GM12891 (cell line): ENCODE measurements around the gene CCDC50.
A peak's percentile ranks its signal among the peaks of the same experiment; 100 is the strongest.

Source experiments
- DNase-seq: peaks from one replicate; pipeline ENCODE4 v3.0.0; 2011; ENCODE audit warnings: low spot score; ENCODE audit not compliant: insufficient read length
- FAIRE-seq: peaks from 2 replicates; lab custom pipeline; 2011; peaks lifted over from hg19 to GRCh38; lab: Jason Lieb, UNC
- PAX5 ChIP-seq: IDR thresholded peaks from 2 replicates; pipeline ENCODE4 v1.6.1; 2011; ENCODE audit warnings: low read length, moderate library complexity, mild to moderate bottlenecking; ENCODE audit not compliant: insufficient read depth, severe bottlenecking
- POLR2A ChIP-seq: IDR thresholded peaks from 2 replicates; pipeline ENCODE4 v1.6.1; 2011; ENCODE audit warnings: low read depth, low read length, control low read depth
- POLR2AphosphoS5 ChIP-seq: IDR thresholded peaks from 2 replicates; pipeline ENCODE4 v1.6.1; 2011; ENCODE audit warnings: low read depth, low read length, control low read depth
- POU2F2 ChIP-seq: IDR thresholded peaks from 2 replicates; pipeline ENCODE4 v1.6.1; 2011; ENCODE audit warnings: low read depth, mild to moderate bottlenecking, control low read depth, low read length, moderate library complexity
- SPI1 ChIP-seq: IDR thresholded peaks from 2 replicates; pipeline ENCODE4 v1.6.1; 2011; ENCODE audit warnings: low read depth, low read length, control low read depth
- TAF1 ChIP-seq: IDR thresholded peaks from 2 replicates; pipeline ENCODE4 v1.6.1; 2011; ENCODE audit warnings: low read depth, low read length, control low read depth

CCDC50 gene

GRCh38 chr3:191296041-191296541 lies 33.1 kb upstream of the CCDC50 start:
- DNase-seq (no peak), FAIRE-seq (peak; percentile 99)
- no peak for TF ChIP-seq POLR2AphosphoS5
- TF ChIP-seq SPI1, result peak; percentile 98
- peak; percentile 56; the same call in 1 of the 2 replicates for TF ChIP-seq POU2F2

GRCh38 chr3:191298846-191299245 lies 30.3 kb upstream of the CCDC50 start:
- no peak for TF ChIP-seq POLR2A
- no peak for TF ChIP-seq PAX5
- no peak for DNase-seq
- FAIRE-seq, result no peak

- no peak for DNase-seq
- peak; percentile 77 for FAIRE-seq
- 0 out of 2 replicates have a peak, but pooled peaks have one; percentile 23 for TF ChIP-seq SPI1
- TF ChIP-seq POLR2AphosphoS5, result no peak
Observed at GRCh38 chr3:191300422-191300821, 28.8 kb upstream of the CCDC50 start.

GRCh38 chr3:191301017-191301416 lies 28.2 kb upstream of the CCDC50 start:
- FAIRE-seq, result peak; percentile 16

DNA sequence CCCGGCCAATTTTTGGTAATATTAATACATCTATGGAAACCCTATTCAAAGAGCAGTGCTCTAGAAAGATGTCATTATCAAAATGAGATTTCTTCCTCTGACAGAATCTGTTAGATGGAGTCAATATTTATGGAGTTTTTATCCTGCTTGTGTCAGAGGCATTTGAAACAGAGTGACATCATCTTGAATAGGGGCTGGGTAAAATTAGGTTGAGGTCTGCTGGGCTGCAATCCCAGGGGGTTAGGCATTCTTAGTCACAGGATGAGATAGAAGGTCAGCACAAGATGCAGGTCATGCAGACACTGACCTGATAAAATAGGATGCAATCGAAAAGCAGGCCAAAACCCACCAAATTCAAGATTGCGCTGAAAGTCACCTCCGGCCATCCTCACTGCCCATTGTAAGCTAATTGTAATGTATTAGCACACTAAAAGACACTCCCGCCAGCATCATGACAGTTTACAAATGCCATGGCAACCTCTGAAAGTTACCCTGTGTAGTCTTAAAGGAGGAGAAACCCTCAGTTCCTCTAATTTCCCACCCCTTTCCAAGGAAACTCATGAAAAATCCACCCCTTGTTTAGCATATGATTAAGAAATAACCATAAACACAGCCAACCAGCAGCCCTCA lies 27.3 kb upstream of the CCDC50 start:
- FAIRE-seq (peak; percentile 43), DNase-seq (no peak)
- TF ChIP-seq POLR2A (no peak), PAX5 (no peak), SPI1 (no peak), POU2F2 (no peak), TAF1 (no peak), POLR2AphosphoS5 (no peak)

More at GRCh38 chr3:191301017-191301416, 28.2 kb upstream of the CCDC50 start:
- TF ChIP-seq SPI1, result peak; percentile 77
- peak; percentile 29; the same call in 1 of the 2 replicates for TF ChIP-seq POLR2A
- no peak for TF ChIP-seq PAX5
- peak; percentile 81 for TF ChIP-seq POU2F2
- DNase-seq, result peak; percentile 25

GRCh38 chr3:191302451-191302850 lies 26.7 kb upstream of the CCDC50 start:
- FAIRE-seq (no peak), DNase-seq (no peak)
- TF ChIP-seq POLR2A (no peak), POLR2AphosphoS5 (no peak), POU2F2 (no peak)

DNA sequence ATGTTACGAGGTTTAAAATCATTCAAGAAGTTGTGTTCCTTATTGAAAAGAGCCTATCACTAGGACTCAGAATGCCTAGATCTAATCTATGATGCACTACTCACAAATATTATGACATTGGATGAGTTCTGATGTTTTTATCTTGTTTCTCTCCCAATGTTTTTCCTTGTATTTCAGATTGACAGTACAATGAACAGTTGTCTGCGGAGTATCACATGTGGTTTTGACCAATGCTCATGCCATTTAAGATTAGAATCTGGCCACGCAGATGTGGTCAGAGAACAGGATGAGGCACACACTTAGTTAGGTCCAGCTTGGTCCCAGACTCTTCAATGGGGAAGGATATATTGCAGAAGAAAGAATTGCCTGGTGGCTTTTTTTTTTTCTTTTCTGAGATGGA lies 25.6 kb upstream of the CCDC50 start:
- no peak for DNase-seq
- FAIRE-seq, result no peak

GRCh38 chr3:191306428-191306827 lies 22.8 kb upstream of the CCDC50 start:
- DNase-seq (no peak), FAIRE-seq (no peak)
- TF ChIP-seq POU2F2 (no peak), POLR2AphosphoS5 (no peak), PAX5 (no peak), SPI1 (no peak), POLR2A (no peak), TAF1 (no peak)

More for the DNA sequence above, 25.6 kb upstream of the CCDC50 start:
- TF ChIP-seq POLR2A, result no peak
- no peak for TF ChIP-seq POLR2AphosphoS5
- TF ChIP-seq TAF1, result no peak
- no peak for TF ChIP-seq SPI1
- TF ChIP-seq POU2F2, result no peak
- no peak for TF ChIP-seq PAX5

DNA sequence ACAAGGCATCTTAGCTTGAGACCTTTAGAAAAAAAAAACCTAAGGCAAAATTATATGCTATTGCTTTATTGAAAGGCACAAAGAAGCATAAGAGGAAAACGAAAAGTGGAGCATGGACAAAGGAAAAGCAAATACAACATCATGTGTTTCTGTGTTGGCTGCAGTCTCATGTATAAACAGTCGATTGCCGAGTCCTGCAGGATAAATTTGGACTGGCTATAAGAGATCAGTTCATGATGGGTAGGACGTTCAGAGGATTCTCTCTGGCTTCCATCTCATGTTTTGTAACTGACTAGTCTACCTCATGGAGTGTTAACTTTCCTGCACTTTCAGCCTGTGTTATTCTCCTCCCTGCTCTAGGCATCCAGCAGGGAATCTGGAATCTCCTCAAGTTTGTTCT lies 21.9 kb upstream of the CCDC50 start:
- no peak for TF ChIP-seq SPI1
- TF ChIP-seq POU2F2, result no peak
- TF ChIP-seq POLR2A, result no peak
- no peak for TF ChIP-seq PAX5
- DNase-seq (no peak), FAIRE-seq (no peak)

GRCh38 chr3:191313296-191313695 lies 15.9 kb upstream of the CCDC50 start:
- no peak for TF ChIP-seq POLR2AphosphoS5
- TF ChIP-seq POLR2A, result no peak
- TF ChIP-seq TAF1, result no peak
- no peak for TF ChIP-seq PAX5
- no peak for TF ChIP-seq POU2F2
- TF ChIP-seq SPI1, result no peak
- FAIRE-seq, result no peak
- DNase-seq, result no peak
